Activated CD8-positive, alpha-beta T cell treated with anti-CD3 and anti-CD28 coated beads, Interleukin-2, amount 10 ng/mL, durations not matched to agents 7 days and 5 days (primary cell): ENCODE measurements around the gene DNHD1. TPM values are rescaled to one million over a fixed set of nuclear protein-coding genes. Genes with fewer than 3 reads are reported as not detected.
"Not testable (repeated sequence)": the region's sequence is repeated elsewhere in the genome, so short reads cannot be mapped to it uniquely, and the experiment has no call there.

Experiments used
- ATAC-seq: fragments of 150-1000 bp; cut with Tn5 transposase; one replicate; pipeline ENCODE4 v1.10.0; 2021; ENCODE audit warnings: moderate library complexity
- CTCF ChIA-PET: fragments of 350-600 bp; sonication (Branson Sonifier 250); formaldehyde crosslinking; loops from one replicate; lab custom pipeline; 2021; ENCODE audit warnings: antibody characterized with exemption; lab: Charles Lee
- POLR2A ChIA-PET: fragments of 350-600 bp; sonication (Branson Sonifier 250); formaldehyde crosslinking; loops from one replicate; lab custom pipeline; 2021; ENCODE audit warnings: antibody characterized with exemption; lab: Charles Lee
- DNase-seq: peaks from one replicate; pipeline ENCODE4 v3.0.0-alpha.2; 2020
- H3K27ac Mint-ChIP-seq: one replicate; pipeline ENCODE4 v1.8.0; 2021; ENCODE audit warnings: mild to moderate bottlenecking, mixed read lengths
- H3K27me3 Mint-ChIP-seq: one replicate; pipeline ENCODE4 v1.8.0; 2021; ENCODE audit warnings: low read depth, mixed read lengths
- H3K36me3 Mint-ChIP-seq: one replicate; pipeline ENCODE4 v1.8.0; 2021; ENCODE audit warnings: low read depth, mixed read lengths
- H3K4me1 Mint-ChIP-seq: one replicate; pipeline ENCODE4 v1.8.0; 2021; ENCODE audit warnings: low read depth, mixed read lengths
- H3K4me3 Mint-ChIP-seq: one replicate; pipeline ENCODE4 v1.8.0; 2021; ENCODE audit warnings: mild to moderate bottlenecking, mixed read lengths
- H3K9me3 Mint-ChIP-seq: one replicate; pipeline ENCODE4 v1.8.0; 2022; ENCODE audit warnings: mixed read lengths; ENCODE audit not compliant: insufficient read depth
- total RNA-seq, 2 experiments: library from RNA; stranded (reverse); gene quantifications; one replicate each; pipeline ENCODE4 v1.2.3, GENCODE V29; 2021

DNHD1 gene
- total RNA-seq, 2 experiments from 2014 or later, result 17.8 to 18.5 TPM

DNA sequence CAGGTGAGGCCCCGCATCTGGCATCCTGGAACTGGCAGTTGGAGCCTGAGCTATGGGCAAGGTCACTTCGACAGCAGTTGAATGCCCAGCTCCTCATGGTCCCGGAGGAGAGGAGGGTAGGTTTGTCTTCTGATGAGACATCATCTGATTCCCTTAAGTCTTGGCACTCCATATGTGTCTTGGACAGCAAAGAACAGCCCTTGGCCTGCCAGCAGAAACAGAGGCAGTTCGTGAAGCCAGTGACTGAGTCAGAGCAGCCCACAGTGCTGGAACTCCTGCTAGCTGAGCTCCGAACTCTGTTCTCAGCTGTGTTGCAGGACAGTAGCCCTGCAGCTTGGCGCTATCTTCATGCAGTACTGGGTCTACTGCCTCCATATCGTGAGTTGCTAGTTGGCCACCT, 1.0 kb downstream of the DNHD1 start:
- CTCF ChIA-PET, result interaction anchor here (1.8 to 5.6 kb wide), 3 partner anchors 11 to 120 kb away, joined by 6 to 41 read pairs (median 7); no protein-coding TSS in a partner anchor

DNA sequence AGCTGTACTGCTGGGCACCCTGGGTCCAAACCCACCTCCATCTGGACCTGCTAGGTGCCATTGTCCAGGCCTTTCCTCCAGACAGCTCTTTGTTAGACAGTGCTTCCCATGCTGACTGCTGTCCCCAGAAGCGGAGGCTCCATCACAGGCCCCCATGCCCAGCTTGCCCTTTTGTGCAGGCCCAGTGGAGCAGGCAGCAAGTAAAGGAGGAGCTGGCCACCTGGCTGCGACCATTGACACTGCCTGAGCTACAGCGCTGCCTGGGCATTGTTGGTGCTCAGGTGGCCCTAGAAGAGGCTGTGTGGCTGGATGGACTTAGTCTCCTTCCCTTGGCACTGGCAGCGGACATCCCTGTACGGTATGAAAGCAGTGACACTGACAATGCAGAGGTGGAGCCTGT, 1.5 kb downstream of the DNHD1 start:
- Mint-ChIP-seq H3K36me3 (peaks cover 16% of the 10 kb centered on the region), H3K4me1 (peaks cover 13% of the 10 kb centered on the region), H3K9me3 (no peaks in the 10 kb centered on the region), H3K27ac (no peak overlapping the region), H3K4me3 (no peak overlapping the region), H3K27me3 (no peaks in the 10 kb centered on the region)
- POLR2A ChIA-PET, result interaction anchor here (1.8 kb wide), 1 partner anchor 17 kb away, joined by 5 read pairs; the partner anchor contains the start of genes ARFIP2 and TIMM10B
- no peak for ATAC-seq
- CTCF ChIA-PET, result interaction anchor here (0.8 to 5.6 kb wide), 5 partner anchors 10 to 213 kb away, joined by 3 to 41 read pairs (median 6); no protein-coding TSS in a partner anchor
- no peak for DNase-seq

More for the DNA sequence above, 1.0 kb downstream of the DNHD1 start:
- peaks cover 17% of the 10 kb centered on the region for H3K36me3 Mint-ChIP-seq
- H3K4me1 Mint-ChIP-seq, result peaks cover 13% of the 10 kb centered on the region
- H3K4me3 Mint-ChIP-seq, result no peak overlapping the region
- H3K27me3 Mint-ChIP-seq, result no peaks in the 10 kb centered on the region
- H3K9me3 Mint-ChIP-seq, result no peaks in the 10 kb centered on the region
- ATAC-seq (peak; percentile 44), DNase-seq (no peak)
- no peak overlapping the region for H3K27ac Mint-ChIP-seq
- POLR2A ChIA-PET, result interaction anchor here (0.8 to 1.8 kb wide), 2 partner anchors 17 to 183 kb away, joined by 3 to 5 read pairs; partner anchors contain the start of genes ARFIP2 and TIMM10B

DNA sequence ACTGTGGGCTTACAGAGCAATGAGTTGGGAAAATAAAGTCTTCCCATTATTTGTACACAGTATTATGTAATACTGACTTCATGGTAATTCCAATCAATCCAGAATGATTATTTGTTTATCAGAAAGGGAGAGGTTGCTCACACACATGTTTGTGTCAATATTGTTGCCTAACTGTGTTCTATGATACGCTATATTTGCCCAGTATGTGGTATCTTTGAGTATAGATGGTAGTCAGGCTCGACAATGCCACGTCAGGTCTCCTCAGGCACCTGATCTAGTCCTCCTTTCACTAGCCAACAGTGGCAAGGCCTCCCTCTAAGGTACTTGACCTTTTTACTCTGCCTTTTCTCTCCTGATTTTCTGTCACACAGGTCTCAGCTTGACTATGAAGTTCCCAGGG, 5.3 kb downstream of the DNHD1 start:
- Mint-ChIP-seq H3K4me1 (peaks cover 13% of the 10 kb centered on the region), H3K9me3 (no peaks in the 10 kb centered on the region), H3K4me3 (no peak overlapping the region), H3K27ac (no peak overlapping the region), H3K36me3 (peaks cover 22% of the 10 kb centered on the region), H3K27me3 (no peaks in the 10 kb centered on the region)
- CTCF ChIA-PET, result interaction anchor here (2.7 to 5.6 kb wide), 2 partner anchors 17 to 124 kb away, joined by 9 to 41 read pairs; no protein-coding TSS in a partner anchor
- no peak for ATAC-seq
- DNase-seq, result no peak
- POLR2A ChIA-PET, result no interaction called here

DNA sequence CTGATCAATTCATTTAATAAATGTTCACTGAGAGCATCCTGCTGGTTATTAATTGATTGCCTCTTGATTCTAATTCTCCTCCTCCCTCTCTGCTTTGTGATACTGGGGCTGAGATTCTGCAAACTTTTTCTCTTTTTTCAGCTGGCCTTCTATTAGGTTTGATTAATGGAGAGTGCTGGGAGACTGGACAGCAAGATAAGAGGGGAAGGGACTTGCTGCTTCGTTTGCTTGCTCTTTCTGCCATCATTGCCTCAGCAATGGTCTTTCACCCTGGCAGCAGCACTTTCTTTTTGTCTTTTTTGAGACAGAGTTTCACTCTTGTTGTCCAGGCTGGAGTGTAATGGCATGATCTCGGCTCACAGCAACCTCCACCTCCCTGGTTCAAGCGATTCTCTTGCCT, 7.1 kb downstream of the DNHD1 start:
- ChIA-PET CTCF (interaction anchor here (0.9 to 6.3 kb wide), 10 partner anchors 9 to 141 kb away, joined by 3 to 126 read pairs (median 6); no protein-coding TSS in a partner anchor), POLR2A (no interaction called here)
- Mint-ChIP-seq H3K27me3 (no peaks in the 10 kb centered on the region), H3K27ac (no peak overlapping the region), H3K9me3 (no peaks in the 10 kb centered on the region), H3K36me3 (peaks cover 22% of the 10 kb centered on the region), H3K4me3 (no peak overlapping the region), H3K4me1 (peaks cover 13% of the 10 kb centered on the region)
- DNase-seq (no peak), ATAC-seq (no peak)

DNA sequence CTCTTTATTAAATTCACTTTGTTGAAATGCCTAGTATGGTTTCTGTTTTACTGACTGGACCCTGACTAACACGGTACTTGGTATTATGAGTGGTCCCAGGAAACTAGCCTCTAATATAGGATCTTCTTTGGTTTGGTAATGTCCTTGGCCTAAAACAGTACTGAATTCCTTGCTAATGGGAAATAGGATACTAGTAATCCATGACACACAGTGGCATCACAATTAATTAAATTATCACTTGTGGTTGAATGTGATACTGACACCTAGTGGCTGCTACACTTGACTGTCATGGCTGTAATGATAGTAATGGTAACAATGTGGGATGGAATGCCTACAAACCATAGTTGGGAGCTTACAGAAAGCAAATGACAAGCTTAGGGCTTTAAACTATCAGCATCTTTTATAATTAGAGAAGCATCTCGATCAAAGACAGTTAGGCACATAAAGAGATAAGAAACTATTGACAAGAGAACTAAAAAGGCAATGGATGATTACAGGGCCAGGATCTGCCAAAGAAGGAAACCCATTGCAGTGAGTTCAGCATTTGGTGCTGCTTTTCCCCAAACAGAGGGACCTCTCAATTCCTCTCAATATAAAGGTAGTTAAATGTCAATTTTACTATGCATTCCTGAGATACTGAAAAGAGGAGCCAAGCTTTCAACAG, 8.6 kb downstream of the DNHD1 start:
- DNase-seq (peak; percentile 41), ATAC-seq (peak; percentile 72)
- Mint-ChIP-seq H3K27ac (no peak overlapping the region), H3K9me3 (no peaks in the 10 kb centered on the region), H3K4me3 (no peak overlapping the region), H3K27me3 (no peaks in the 10 kb centered on the region), H3K4me1 (peaks cover 7% of the 10 kb centered on the region), H3K36me3 (peaks cover 25% of the 10 kb centered on the region)
- POLR2A ChIA-PET, result no interaction called here
- CTCF ChIA-PET, result interaction anchor here (0.6 to 6.3 kb wide), 28 partner anchors 11 to 183 kb away, joined by 3 to 126 read pairs (median 5); partner anchors contain the start of genes ARFIP2, SMPD1 and TIMM10B

DNA sequence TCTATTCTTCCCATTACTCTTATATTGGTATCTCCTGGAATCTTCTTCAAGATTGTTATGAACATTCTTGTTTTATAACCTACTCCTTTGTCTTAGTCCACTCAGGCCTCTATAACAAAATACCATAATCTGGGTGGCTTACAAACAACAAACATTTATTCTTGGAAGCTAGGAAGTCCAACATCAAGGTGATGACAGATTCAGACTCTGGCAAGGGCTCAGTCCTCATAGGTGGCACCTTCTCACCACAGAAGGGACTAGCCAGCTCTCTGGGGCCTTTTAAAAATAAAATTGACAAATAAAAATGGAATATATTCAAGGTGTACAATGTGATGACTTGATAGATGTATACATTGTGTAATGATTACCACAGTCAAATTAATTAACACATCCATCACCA, 19.8 kb downstream of the DNHD1 start:
- H3K27ac Mint-ChIP-seq, result no peak overlapping the region
- ChIA-PET POLR2A (no interaction called here), CTCF (no interaction called here)
- DNase-seq (no peak), ATAC-seq (no peak)
- H3K9me3 Mint-ChIP-seq, result no peaks in the 10 kb centered on the region
- H3K36me3 Mint-ChIP-seq, result peaks cover 30% of the 10 kb centered on the region
- H3K4me3 Mint-ChIP-seq, result no peak overlapping the region
- H3K4me1 Mint-ChIP-seq, result no peaks in the 10 kb centered on the region
- H3K27me3 Mint-ChIP-seq, result no peaks in the 10 kb centered on the region

DNA sequence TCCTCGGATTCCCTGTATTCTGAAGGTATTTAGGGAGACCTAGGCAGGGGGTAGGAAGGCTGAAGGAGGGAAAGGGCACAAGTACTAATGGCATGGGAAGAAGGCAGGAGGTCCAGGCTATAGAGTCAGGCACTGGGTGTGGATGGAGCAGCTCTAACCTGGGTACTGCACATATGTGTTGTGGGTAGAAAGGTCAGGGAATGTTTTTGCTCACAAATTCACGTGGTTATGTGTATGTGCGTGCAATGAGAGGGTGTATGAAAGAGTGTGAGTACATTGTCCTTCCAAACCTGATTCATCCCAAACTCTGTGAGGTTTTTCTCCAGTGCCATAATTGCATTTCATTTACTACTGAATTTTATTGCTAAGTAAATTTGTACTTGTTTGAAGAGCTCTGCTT, 23.2 kb downstream of the DNHD1 start:
- CTCF ChIA-PET, result interaction anchor here (1.5 to 2.2 kb wide), 2 partner anchors 13 to 163 kb away, joined by 4 to 5 read pairs; partner anchors contain the start of gene MRPL17
- no peak for ATAC-seq

DNA sequence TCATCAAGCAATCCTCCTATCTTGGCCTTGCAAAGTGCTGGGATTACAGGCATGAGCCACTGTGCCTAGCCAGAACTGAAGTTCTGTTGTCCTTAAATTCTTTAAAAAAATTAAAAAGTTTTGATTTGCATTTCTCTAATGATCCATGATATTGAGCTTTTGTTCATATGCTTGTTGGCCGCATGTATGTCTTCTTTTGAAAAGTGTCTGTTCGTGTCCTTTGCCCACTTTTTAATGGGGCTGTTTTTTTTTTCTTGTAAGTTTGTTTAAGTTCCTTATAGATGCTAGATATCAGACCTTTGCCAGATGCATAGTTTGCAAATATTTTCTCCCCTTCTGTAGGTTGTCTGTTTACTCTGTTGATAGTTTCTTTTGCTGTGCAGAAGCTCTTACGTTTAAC, 24.9 kb downstream of the DNHD1 start:
- H3K9me3 Mint-ChIP-seq, ATAC-seq, H3K4me3 Mint-ChIP-seq, H3K27ac Mint-ChIP-seq, H3K27me3 Mint-ChIP-seq, DNase-seq, POLR2A ChIA-PET: not testable (repeated sequence)
- CTCF ChIA-PET, result interaction anchor here (1.0 to 2.2 kb wide), 3 partner anchors 9 to 161 kb away, joined by 3 to 9 read pairs (median 5); partner anchors contain the start of genes MRPL17 and TAF10
- H3K4me1 Mint-ChIP-seq, result peaks cover 31% of the 10 kb centered on the region
- peaks cover 37% of the 10 kb centered on the region for H3K36me3 Mint-ChIP-seq

More for the DNA sequence above, 23.2 kb downstream of the DNHD1 start:
- POLR2A ChIA-PET, result no interaction called here
- no peak overlapping the region for H3K4me3 Mint-ChIP-seq
- H3K27ac Mint-ChIP-seq, result no peak overlapping the region
- peaks cover 18% of the 10 kb centered on the region for H3K4me1 Mint-ChIP-seq
- no peaks in the 10 kb centered on the region for H3K9me3 Mint-ChIP-seq
- no peaks in the 10 kb centered on the region for H3K27me3 Mint-ChIP-seq
- peaks cover 35% of the 10 kb centered on the region for H3K36me3 Mint-ChIP-seq
- no peak for DNase-seq

DNA sequence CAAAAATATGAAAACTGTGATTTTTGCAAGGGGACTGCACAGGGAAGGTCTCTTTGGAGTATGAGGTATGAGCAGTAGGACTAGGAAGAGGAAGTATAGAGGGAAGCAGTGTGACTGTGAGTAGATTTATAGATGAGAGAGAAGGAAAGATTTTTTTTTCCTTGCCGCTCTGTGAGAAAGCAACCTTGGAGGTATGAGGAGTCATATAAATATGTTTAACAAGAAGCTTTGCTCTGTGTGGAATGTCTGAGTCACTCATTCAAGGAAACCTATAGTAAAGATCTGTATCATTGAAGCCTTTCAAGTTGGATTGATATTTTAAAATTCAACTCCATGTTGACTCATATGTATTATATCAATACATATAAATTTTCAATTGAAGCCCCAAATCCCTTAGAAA, 26.2 kb downstream of the DNHD1 start:
- ChIA-PET POLR2A (no interaction called here), CTCF (interaction anchor here (1.0 to 4.3 kb wide), 6 partner anchors 8 to 160 kb away, joined by 3 to 37 read pairs (median 12); partner anchors contain the start of genes MRPL17 and TAF10)
- Mint-ChIP-seq H3K9me3 (no peaks in the 10 kb centered on the region), H3K4me3 (no peak overlapping the region), H3K36me3 (peaks cover 38% of the 10 kb centered on the region), H3K27me3 (no peaks in the 10 kb centered on the region), H3K27ac (no peak overlapping the region), H3K4me1 (peaks cover 39% of the 10 kb centered on the region)
- no peak for ATAC-seq
- DNase-seq, result no peak

DNA sequence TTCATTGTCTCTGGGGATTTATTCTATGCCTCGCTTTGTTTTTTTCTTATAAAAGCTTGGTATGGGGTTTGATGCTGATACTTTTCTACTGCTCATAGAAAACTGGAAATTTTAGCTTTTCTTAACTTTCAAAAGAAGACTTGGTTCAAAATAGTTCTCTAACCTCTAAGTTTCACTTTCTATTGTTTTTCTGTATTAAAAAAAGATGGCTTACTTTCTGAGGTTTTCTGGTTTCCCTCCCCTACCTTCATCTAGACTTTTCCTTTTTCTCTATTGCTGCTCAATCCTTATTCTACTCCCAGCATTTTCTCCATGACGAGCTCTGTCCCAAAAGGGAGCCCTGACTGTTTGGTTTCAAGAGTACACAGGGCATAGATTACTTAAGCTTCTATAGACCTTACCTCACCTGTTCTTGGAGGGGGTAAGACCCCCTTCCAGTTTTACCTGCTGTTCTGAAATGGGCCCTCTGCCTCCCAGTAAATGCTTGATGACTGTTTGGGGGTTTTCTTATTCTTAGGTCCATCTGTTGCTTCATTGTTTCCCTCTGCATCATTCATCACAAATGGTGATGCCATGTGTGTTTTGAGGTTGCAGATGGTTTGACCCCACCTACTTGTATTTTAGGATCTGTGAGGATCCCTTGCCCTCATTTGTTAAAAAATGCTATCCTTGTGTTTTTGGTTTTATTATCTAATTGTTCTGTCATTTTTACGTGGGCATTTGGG, 29.5 kb downstream of the DNHD1 start:
- DNase-seq (no peak), ATAC-seq (peak; percentile 32)
- Mint-ChIP-seq H3K9me3 (no peaks in the 10 kb centered on the region), H3K4me3 (peak overlapping the region; percentile 70), H3K4me1 (peaks cover 39% of the 10 kb centered on the region), H3K27ac (peak overlapping the region; percentile 93), H3K36me3 (peaks cover 29% of the 10 kb centered on the region), H3K27me3 (no peaks in the 10 kb centered on the region)
- ChIA-PET POLR2A (interaction anchor here (1.1 kb wide), 1 partner anchor 92 kb away, joined by 4 read pairs; the partner anchor contains the start of gene TPP1), CTCF (interaction anchor here (0.6 to 4.3 kb wide), 8 partner anchors 19 to 229 kb away, joined by 3 to 37 read pairs (median 3); partner anchors contain the start of gene TAF10)

DNA sequence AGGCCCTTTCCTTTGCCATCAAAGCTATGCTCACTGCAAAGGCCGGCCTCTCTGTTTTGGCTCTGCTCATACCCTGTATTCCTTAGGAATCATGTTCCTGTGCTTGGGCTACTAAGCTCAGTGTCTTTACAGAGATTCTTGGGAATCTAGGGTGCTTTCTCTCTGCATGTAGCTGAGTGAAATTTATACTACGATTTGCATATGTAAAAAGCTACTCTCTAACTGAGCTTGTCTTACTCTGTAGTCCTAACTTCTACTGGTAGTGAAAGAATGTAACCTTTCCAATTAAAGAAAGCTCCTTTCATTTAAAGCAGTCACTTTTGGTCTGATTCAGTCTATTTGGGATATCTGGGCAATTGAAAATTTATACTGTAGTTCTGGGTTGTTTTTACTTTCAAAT, 32.2 kb downstream of the DNHD1 start:
- POLR2A ChIA-PET, result interaction anchor here (1.3 kb wide), 1 partner anchor 82 kb away, joined by 3 read pairs; the partner anchor contains the start of gene TAF10

More for the DNA sequence above, 32.2 kb downstream of the DNHD1 start:
- Mint-ChIP-seq H3K27ac (no peak overlapping the region), H3K9me3 (no peaks in the 10 kb centered on the region), H3K27me3 (no peaks in the 10 kb centered on the region), H3K4me3 (no peak overlapping the region), H3K4me1 (peaks cover 31% of the 10 kb centered on the region), H3K36me3 (peaks cover 26% of the 10 kb centered on the region)
- no peak for ATAC-seq
- no peak for DNase-seq
- CTCF ChIA-PET, result interaction anchor here (0.7 to 4.6 kb wide), 9 partner anchors 11 to 230 kb away, joined by 3 to 36 read pairs (median 6); partner anchors contain the start of gene MRPL17
